Lower lobe of right lung (tissue), 2 donors: ENCODE measurements around the gene SERPINA4. TPM values are rescaled to one million over a fixed set of nuclear protein-coding genes. Genes with fewer than 3 reads are reported as not detected.

ENCODE experiments used
- ATAC-seq, 2 donors: fragments of 200-7000 bp; cut with Tn5 transposase; one replicate each; pipeline ENCODE4 v1.9.1; 2020 to 2022; ENCODE audit warnings: mild to moderate bottlenecking in 2 of 2, moderate library complexity in 2 of 2
- DNase-seq: peaks from one replicate; pipeline ENCODE4 v3.0.0-alpha.2; 2020
- H3K27ac ChIP-seq: fragments of 200-600 bp; one replicate; pipeline ENCODE4 v1.8.0; 2022
- H3K27me3 ChIP-seq: fragments of 200-600 bp; one replicate; pipeline ENCODE4 v1.8.0; 2022; ENCODE audit warnings: low read depth
- H3K36me3 ChIP-seq: fragments of 200-600 bp; one replicate; pipeline ENCODE4 v1.8.0; 2022; ENCODE audit warnings: mild to moderate bottlenecking
- H3K4me1 ChIP-seq: fragments of 200-600 bp; one replicate; pipeline ENCODE4 v1.8.0; 2022
- H3K4me3 ChIP-seq: fragments of 200-600 bp; one replicate; pipeline ENCODE4 v1.8.0; 2022; ENCODE audit warnings: mild to moderate bottlenecking
- H3K9me3 ChIP-seq: fragments of 200-600 bp; one replicate; pipeline ENCODE4 v1.8.0; 2022
- CTCF ChIP-seq: fragments of 200-600 bp; IDR thresholded peaks from one replicate; pipeline ENCODE4 v1.8.0; 2022; ENCODE audit warnings: antibody characterized with exemption, mild to moderate bottlenecking
- intact Hi-C: fragments of 100-400 bp; cut with DNase I; formaldehyde crosslinking; loops from one replicate; pipeline ENCODE4 v1.11.0; 2022
- total RNA-seq: library from RNA; stranded (reverse); fragmentation: NEBNext Ultra II Directional; extraction: Animal tissue kit (Norgen Biotek cat#: 25700); gene quantifications from one replicate; pipeline ENCODE4 v1.2.1, GENCODE V29; 2021
- donor health status: DM: no; HTN: yes; CAD: no; lungs with severe emphysema.

The SERPINA4 gene
- total RNA-seq, 1 donor from 2014 or later = not detected

GRCh38 chr14:94517641-94518257 is 43.5 kb upstream of the SERPINA4 start:
- no peak overlapping the region for H3K27ac ChIP-seq
- no peak for TF ChIP-seq CTCF
- intact Hi-C loops = no loop called here
- ATAC-seq (no peak), DNase-seq (no peak)
- no peaks in the 10 kb centered on the region for H3K36me3 ChIP-seq
- H3K27me3 ChIP-seq = peaks cover under 1% of the 10 kb centered on the region
- H3K4me3 ChIP-seq = no peak overlapping the region
- H3K9me3 ChIP-seq = no peaks in the 10 kb centered on the region
- no peaks in the 10 kb centered on the region for H3K4me1 ChIP-seq

GRCh38 chr14:94521375-94522114 is 39.7 kb upstream of the SERPINA4 start:
- Histone ChIP-seq H3K36me3 (no peaks in the 10 kb centered on the region), H3K27me3 (peaks cover 6% of the 10 kb centered on the region), H3K4me1 (no peaks in the 10 kb centered on the region), H3K4me3 (no peak overlapping the region), H3K27ac (no peak overlapping the region), H3K9me3 (no peaks in the 10 kb centered on the region)
- ATAC-seq (no peak), DNase-seq (no peak)
- no peak for TF ChIP-seq CTCF
- intact Hi-C loops = no loop called here

- Histone ChIP-seq H3K4me1 (no peaks in the 10 kb centered on the region), H3K4me3 (no peak overlapping the region), H3K27me3 (peaks cover 6% of the 10 kb centered on the region), H3K9me3 (no peaks in the 10 kb centered on the region), H3K36me3 (no peaks in the 10 kb centered on the region), H3K27ac (no peak overlapping the region)
- intact Hi-C loops = no loop called here
- DNase-seq (no peak), ATAC-seq (no peak)
- no peak for TF ChIP-seq CTCF
Observed at GRCh38 chr14:94522115-94522724, 39.0 kb upstream of the SERPINA4 start.

GRCh38 chr14:94523265-94523664 is 38.0 kb upstream of the SERPINA4 start:
- intact Hi-C loops = no loop called here
- no peak overlapping the region for H3K27ac ChIP-seq
- no peak for TF ChIP-seq CTCF
- ATAC-seq (no peak), DNase-seq (no peak)
- peaks cover 6% of the 10 kb centered on the region for H3K27me3 ChIP-seq
- no peaks in the 10 kb centered on the region for H3K9me3 ChIP-seq
- H3K4me3 ChIP-seq = no peak overlapping the region
- H3K4me1 ChIP-seq = no peaks in the 10 kb centered on the region
- no peaks in the 10 kb centered on the region for H3K36me3 ChIP-seq

GRCh38 chr14:94524093-94524492 is 37.1 kb upstream of the SERPINA4 start:
- intact Hi-C loops = no loop called here
- H3K27ac ChIP-seq = no peak overlapping the region
- H3K4me3 ChIP-seq = no peak overlapping the region
- ATAC-seq = no peak
- H3K36me3 ChIP-seq = no peaks in the 10 kb centered on the region
- H3K9me3 ChIP-seq = no peaks in the 10 kb centered on the region
- TF ChIP-seq CTCF = no peak
- H3K4me1 ChIP-seq = no peaks in the 10 kb centered on the region
- peaks cover 6% of the 10 kb centered on the region for H3K27me3 ChIP-seq
- no peak for DNase-seq
